ENCODE measurements around the gene SYCP2L.

- TF ChIP-seq CTCF (IDR thresholded peaks at IDR 0.05; ENCODE audit: poor library complexity, severe bottlenecking) (no peak), MXI1 (conservative IDR thresholded peaks at IDR 0.05; ENCODE audit: poor library complexity, severe bottlenecking) (no peak), REST (IDR thresholded peaks at IDR 0.05; ENCODE audit: borderline replicate concordance) (no peak), EZH2 (IDR thresholded peaks at IDR 0.05; ENCODE audit: borderline replicate concordance, insufficient read depth, low read length, poor library complexity, severe bottlenecking) (no peak), POLR2AphosphoS5 (IDR thresholded peaks at IDR 0.05) (no peak), RAD21 (conservative IDR thresholded peaks at IDR 0.05) (no peak)
These were observed 53.0 kb downstream of the SYCP2L start for GRCh38 chr6:10939840-10940239.
